Right ventricle myocardium inferior (tissue), 1 donor: Measurements from ENCODE around the gene PLOD1. TPM values are rescaled to one million over a fixed set of nuclear protein-coding genes. Genes with fewer than 3 reads are reported as not detected.
"Not testable (repeated sequence)": the region's sequence is repeated elsewhere in the genome, so short reads cannot be mapped to it uniquely, and the experiment has no call there.

Source experiments
- ATAC-seq: fragments of 200-7000 bp; cut with Tn5 transposase; one replicate; pipeline ENCODE4 v1.9.1; 2020; ENCODE audit warnings: mild to moderate bottlenecking, moderate library complexity
- DNase-seq: peaks from one replicate; pipeline ENCODE4 v3.0.0; 2021; ENCODE audit errors: missing footprints
- intact Hi-C: fragments of 100-400 bp; cut with DNase I; formaldehyde crosslinking; loops from one replicate; pipeline ENCODE4 v1.11.0; 2022
- total RNA-seq: library from RNA; stranded (reverse); fragmentation: NEBNext Ultra II Directional; extraction: Animal tissue kit (Norgen Biotek cat#: 25700); gene quantifications from one replicate; pipeline ENCODE4 v1.2.1, GENCODE V29; 2021
- donor health status: DM: no; HTN: yes; CAD: no; lungs with severe emphysema.

PLOD1 gene
- total RNA-seq, 1 donor from 2014 or later, result 70.4 TPM

DNA sequence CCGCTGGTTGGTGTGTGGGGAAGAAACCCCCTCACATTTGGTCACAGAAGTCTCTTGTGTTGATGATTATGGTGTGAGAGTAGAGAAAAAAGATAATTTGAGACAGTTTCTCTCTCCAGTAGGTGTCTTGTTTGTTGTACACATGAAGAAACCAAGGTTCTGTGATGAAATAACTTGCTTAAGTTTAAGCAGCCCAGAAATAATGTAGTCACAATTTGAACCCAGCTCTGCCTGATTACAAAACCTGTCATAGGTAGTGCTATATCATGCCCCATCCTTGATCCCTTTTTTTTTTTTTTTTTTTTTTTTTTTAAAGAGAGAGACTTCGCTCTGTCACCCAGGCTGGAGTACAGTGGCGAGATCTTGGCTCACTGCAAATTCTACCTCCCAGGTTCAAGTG is 50.7 kb downstream of the PLOD1 start:
- intact Hi-C loops, result no loop called here
- ATAC-seq, result no peak

DNA sequence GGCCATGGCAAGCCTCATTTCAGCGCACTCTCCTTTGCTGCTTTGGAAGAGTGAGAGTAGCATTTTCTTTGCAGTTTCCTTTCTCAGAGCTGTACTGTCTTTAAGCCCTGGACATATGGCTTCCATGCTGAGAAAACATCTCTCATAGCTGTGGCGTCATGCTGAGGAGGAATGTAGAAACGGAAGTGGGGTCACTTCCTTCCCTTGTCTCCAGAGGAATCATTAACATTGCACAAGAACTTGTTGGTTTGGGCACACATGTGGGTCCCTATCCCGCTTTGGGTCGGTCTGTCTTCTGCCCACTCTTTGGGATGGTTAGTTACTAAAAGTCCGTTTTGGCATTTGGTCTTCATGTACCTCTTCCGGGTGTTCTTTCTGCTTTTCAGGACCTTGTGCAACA is 51.3 kb downstream of the PLOD1 start:
- no peak for DNase-seq
- intact Hi-C loops, result no loop called here
- no peak for ATAC-seq

More for the DNA sequence above, 50.7 kb downstream of the PLOD1 start:
- DNase-seq, result no peak

DNA sequence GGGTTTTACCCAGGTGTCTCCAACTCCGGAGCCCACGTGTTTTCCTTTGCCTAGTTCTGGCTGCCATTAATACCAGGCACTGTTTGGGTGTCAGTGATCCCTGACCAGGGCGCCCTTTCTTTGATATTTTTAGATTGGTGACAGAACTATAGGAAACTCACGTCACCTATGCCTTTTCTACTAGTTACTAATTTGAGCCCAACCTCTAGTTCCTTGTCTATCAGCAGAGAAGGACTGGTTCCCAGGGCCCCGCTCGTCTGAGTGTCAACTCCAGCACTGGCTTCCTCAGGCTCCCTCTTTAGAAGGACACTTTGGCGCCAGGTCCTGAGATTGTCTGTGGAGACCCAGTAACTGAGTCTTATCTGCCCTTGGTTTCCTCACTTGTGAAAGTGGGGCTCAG is 55.2 kb downstream of the PLOD1 start:
- DNase-seq (no peak), ATAC-seq (peak; percentile 32)
- intact Hi-C loops, result no loop called here

DNA sequence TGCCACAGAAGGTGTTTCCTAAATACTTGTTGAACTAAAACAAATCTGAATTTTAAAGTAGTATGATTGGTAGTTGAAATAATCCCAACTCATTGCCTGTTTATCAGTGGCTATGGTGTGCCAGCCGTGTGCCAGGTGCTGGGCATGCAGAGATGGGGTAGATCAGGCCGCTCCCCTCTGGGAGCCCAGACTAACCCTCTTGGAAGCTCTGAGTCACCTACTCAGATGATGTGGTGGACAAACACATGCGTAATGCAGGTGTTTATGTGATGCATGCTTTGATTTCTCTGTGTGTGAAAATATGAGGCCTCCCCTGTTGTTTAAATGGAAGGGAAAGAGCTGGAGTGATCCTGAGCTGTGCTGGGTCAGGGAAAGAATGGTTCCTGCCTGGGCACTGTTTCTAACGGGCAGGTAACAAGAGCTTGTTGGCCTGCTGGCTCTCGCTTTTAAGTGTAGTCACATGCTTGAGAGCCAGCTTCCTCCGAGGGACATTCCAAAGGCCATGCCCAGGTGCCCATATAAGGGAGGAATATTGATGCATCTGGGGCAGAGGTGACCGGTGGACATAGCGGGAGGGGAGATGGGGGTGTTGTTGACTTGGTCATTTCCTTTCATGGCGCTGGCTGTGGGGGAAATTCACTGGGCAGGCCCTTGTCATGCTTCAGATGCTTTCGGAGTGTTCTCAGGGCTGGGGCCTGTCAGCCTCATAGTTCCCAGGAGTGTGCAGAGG is 56.0 kb downstream of the PLOD1 start:
- DNase-seq, result no peak
- intact Hi-C loops, result no loop called here
- peak; percentile 90 for ATAC-seq

DNA sequence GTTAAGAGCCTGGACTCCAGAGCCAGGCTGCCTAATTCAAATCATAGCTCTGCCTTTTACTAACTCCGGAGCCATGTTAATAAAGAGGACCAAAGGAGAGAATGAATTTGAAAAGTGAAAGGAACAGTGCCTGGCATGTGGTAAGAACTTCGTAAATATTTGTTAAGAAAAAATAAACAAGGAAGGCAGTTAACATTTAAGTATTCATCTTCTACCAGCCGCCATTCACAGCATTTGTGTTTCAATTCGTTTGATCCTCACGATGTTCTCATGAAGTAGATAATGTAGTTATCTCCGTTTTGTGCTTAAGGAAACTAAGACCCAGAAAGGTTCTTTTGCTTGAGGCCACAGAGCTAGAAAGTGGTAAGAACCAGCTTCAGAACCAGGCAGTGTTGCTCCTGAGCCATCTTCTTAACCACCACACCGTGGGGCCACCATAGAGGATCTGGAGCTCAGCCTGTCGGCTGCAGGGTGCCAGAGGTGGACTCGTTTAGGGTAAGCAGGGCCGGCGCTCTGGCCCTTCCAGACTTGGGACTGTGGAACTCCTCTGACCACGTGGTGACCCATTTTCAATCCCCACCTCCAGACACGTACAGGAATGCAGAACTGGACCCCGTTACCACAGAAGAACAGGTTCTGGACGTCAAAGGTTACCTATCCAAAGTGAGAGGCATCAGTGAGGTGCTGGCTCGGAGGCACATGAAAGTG is 57.6 kb downstream of the PLOD1 start:
- DNase-seq, result no peak
- ATAC-seq, result no peak
- intact Hi-C loops, result no loop called here

DNA sequence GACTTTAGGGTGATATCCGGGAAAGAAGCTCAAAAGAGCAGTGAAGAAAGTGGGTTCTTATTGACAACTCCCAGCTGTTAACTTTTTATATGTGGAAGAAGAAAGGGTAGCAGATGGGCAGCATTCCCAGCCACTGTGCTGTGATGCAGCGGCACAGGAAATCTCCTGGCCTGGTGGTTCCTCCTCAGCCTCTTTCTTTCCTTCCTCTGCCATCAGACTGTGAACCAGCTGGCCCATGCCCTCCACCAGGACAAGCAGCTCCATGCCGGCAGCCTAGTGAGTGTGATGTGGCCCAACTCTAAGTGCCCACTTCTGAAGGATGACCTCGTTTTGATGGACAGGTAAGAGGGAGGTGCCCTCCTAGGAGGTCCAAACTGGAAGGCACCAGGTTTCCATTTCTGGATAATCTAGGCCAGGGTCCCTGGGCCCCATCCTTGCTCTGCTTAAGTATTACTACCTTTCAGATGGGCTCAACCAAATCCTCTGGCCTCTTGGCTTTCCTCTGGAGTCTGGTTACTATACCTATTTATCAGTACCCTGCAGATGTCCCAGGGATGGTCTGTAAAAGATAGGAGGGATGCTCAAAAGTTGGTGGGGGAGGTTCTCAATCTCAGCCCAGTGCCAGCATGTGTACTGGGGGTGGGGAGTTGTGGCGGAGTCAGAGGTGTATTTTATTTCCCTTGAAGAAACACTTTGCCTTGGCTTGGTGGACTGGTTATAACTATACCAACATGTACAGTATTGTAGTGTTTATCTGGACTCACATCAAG is 62.7 kb downstream of the PLOD1 start:
- DNase-seq (no peak), ATAC-seq (no peak)
- intact Hi-C loops, result no loop called here

DNA sequence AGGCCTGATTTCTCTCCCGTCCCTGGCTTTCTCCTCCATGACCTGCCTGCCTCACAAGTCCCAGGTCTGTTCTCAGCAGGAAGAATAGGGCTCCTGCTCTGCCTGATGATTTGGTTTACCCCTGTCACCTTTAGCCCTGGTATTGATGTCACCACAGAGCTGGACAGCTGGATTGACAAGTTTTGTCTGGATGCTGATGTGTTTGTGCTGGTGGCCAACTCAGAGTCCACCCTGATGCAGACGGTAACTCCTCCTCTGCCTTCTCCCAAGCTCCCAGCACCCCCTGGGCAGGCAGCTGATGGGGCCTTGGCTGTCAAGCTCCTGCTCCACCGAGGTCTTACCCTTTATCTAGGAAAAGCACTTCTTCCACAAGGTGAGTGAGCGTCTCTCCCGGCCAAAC is 64.1 kb downstream of the PLOD1 start:
- no peak for ATAC-seq
- intact Hi-C loops, result no loop called here
- DNase-seq, result no peak

DNA sequence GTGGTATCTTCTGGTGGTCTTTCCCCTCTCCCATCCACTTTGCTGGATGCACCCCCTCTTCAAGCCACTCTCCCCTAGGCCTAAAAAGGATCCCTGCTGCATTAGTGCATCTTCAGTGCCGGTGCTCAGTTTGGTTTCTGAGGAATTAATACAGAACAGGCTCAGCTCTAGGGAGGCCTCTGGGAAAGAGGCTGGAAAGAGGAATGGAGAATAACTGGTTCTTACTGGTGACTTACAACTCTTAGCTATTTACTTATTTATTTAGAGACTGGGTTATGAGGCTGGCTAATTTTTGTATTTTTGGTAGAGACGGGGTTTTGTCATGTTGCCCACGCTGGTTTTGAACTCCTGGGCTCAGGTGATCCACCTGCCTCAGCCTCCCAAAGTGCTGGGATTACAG is 64.7 kb downstream of the PLOD1 start:
- DNase-seq (no peak), ATAC-seq (no peak)
- intact Hi-C loops, result no loop called here

DNA sequence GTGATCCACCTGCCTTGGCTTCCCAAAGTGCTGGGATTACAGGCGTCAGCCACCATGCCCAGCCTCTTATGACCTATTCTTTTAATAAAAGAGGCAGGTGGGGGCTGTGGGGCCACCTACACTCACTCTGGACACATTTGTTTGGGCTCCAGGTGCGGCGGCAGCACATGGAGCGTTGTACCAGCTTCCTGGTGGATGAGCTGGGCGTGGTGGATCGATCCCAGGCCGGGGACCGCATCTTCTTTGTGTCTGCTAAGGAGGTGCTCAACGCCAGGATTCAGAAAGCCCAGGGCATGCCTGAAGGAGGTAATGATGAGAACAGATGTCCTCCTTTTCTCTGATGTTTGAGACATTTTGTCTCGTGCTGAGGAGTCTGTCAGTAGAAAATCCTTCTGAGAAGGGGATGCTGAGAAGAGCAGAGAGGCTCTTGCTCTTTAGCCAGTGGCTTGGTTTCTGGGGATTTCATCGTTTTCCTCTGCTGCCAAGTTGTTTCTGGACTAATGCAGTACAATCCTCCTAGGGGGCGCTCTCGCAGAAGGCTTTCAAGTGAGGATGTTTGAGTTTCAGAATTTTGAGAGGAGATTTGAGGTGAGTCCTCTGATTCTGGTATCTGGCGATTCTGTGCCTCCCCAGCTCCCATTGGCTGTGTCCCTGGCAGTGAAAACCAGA is 66.9 kb downstream of the PLOD1 start:
- DNase-seq, result no peak
- no peak for ATAC-seq
- intact Hi-C loops, result no loop called here

DNA sequence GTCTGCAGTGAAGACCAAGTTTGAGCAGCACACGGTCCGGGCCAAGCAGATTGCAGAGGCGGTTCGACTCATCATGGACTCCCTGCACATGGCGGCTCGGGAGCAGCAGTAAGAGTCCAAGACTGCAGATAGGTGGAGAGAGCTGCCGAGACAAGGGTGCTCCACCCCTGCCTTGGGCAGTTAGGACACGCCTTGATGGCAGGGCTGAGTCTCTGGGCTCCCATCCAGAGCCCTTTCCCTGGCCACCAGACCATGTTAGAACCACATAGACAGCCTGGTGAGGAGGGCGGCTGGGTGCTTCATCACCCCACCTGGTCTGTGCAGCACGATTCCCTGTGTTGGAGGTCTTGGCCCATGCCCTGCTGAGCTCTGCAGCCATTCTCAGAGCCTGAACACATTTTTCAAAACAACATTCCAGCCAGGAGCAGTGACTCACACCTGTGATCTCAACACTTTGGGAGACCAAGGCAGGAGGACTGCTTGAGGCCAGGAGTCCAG is 67.5 kb downstream of the PLOD1 start:
- ATAC-seq (peak; percentile 88), DNase-seq (no peak)
- intact Hi-C loops, result no loop called here

DNA sequence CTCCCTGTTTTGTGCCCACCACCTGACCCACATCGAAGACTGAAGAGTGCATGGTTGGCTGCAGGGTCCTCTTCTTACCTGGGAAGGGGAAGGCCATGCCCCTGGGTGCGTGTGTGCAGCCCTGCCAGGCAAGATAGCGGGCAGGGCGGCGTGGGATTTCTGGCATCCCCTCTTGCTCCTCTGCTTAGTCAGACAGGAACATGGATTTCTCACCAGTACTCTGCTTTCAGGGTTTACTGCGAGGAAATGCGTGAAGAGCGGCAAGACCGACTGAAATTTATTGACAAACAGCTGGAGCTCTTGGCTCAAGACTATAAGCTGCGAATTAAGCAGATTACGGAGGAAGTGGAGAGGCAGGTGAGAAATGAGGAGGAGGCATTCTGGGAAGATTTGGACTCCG is 69.2 kb downstream of the PLOD1 start:
- no peak for ATAC-seq
- intact Hi-C loops, result no loop called here
- no peak for DNase-seq

DNA sequence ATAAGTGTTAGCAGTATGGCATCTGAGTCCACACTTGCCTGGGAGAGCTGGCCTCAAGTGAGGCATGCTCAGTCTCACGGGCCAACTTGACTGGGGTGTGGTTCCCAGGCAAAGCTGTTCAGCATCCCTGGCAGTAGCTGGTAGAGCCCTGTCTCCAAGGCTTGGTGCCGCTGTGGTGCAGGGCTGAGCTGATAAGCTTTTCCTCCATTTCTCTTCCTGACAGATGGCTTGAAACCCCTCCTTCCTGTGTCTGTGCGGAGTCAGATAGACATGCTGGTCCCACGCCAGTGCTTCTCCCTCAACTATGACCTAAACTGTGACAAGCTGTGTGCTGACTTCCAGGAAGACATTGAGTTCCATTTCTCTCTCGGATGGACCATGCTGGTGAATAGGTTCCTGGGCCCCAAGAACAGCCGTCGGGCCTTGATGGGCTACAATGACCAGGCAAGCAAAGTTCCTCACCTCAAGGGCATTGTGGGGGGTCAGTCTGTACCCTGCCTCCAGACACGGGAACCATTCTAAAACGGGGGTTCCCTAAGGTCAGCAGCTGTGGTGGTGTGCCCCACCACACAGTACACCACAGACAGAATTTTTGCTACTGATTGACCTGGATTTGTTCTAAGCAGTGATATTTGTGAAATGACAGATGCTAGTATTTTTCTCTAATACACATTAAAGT is 71.1 kb downstream of the PLOD1 start:
- no peak for ATAC-seq
- DNase-seq, result no peak
- intact Hi-C loops, result no loop called here

DNA sequence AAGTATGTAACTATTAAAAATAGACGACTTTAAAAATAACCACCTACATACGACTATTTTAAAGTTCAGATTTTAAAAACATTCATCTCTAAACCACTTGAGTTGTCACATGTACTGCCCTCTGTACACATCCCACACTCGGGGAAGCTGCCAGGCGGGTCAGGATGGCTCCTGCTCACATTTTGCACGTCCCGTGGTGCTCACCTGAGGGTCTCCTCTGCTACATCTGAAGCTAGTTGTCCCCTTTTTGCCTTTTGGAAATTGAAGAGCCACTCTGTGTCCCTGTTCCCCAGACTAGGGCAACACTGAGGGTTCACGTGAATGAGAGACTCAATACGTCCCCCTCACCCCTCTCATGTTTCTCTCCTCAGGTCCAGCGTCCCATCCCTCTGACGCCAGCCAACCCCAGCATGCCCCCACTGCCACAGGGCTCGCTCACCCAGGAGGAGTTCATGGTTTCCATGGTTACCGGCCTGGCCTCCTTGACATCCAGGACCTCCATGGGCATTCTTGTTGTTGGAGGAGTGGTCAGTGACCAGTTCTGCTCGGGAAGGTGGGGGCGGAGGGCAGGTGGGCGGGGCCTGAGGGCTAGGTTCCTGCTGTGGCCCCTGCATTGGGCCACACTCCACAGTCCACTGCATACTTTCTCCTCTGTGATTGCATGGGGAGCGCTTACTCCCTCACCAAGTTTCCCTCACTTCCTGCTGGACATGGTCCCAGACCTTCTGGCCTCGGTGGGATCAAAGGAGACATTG is 71.8 kb downstream of the PLOD1 start:
- ATAC-seq (no peak), DNase-seq (no peak)
- intact Hi-C loops, result no loop called here

DNA sequence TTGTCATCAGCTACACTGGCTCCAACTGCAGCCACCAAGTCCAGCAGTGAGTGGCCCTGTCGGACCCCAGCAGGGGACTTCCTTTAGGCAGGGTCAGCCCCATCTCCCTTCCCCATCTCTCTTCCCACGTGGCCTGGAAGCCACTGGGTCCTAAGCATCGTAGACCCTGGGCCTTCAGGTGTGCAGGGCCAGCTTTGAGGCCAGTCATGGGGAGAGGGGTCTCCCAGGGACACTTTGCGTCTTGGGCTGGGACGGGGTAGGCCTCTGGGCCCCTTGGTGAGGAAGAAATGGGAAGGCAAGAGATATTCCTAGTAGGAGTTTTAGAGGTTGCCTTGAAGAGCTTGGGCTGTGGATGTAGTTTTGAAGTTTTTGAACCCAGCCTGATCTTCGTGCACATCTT is 72.7 kb downstream of the PLOD1 start:
- ATAC-seq (no peak), DNase-seq (no peak)
- intact Hi-C loops, result no loop called here

DNA sequence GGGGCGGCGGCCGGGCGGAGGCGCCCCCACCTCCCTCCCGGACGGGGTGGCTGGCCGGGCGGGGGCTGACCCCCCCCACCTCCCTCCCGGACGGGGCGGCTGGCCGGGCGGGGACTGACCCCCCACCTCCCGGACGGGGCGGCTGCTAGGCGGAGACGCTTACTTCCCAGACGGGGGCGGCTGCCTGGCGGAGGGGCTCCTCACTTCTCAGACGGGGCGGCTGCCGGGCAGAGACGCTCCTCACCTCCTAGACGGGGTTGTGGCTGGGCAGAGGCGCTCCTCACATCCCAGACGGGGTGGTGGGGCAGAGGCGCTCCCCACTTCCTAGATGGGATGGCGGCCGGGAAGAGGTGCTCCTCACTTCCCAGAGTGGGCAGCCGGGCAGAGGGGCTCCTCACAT is 73.8 kb downstream of the PLOD1 start:
- DNase-seq, ATAC-seq, intact Hi-C loops: not testable (repeated sequence)

DNA sequence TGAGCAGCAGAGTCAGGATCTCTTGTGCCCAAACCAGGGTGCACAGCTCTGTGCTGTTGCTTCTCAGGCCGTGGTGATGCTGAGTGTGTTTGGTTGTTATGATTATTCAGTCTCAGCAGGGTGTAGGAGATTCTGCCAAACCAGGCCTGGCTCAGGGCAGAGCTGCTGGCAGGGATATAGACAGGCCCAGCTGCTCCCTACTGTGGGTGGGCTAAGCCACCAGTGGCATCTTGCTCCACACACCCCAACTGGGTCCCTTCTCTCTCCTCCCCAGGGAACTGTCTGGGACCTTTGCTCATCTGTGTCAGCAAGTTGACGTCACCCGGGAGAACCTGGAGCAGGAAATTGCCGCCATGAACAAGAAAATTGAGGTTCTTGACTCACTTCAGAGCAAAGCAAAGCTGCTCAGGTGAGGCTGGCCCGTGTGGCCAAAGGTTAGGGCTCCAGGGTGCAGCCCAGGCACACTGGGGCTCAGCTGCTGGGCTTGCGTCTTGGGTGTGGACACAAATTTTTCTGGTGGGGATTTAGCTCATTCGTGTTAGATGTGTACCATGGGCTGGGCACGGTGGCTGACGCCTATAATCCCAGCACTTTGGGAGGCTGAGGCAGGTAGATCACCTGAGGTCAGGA is 74.9 kb downstream of the PLOD1 start:
- ATAC-seq (no peak), DNase-seq (no peak)
- intact Hi-C loops, result no loop called here

DNA sequence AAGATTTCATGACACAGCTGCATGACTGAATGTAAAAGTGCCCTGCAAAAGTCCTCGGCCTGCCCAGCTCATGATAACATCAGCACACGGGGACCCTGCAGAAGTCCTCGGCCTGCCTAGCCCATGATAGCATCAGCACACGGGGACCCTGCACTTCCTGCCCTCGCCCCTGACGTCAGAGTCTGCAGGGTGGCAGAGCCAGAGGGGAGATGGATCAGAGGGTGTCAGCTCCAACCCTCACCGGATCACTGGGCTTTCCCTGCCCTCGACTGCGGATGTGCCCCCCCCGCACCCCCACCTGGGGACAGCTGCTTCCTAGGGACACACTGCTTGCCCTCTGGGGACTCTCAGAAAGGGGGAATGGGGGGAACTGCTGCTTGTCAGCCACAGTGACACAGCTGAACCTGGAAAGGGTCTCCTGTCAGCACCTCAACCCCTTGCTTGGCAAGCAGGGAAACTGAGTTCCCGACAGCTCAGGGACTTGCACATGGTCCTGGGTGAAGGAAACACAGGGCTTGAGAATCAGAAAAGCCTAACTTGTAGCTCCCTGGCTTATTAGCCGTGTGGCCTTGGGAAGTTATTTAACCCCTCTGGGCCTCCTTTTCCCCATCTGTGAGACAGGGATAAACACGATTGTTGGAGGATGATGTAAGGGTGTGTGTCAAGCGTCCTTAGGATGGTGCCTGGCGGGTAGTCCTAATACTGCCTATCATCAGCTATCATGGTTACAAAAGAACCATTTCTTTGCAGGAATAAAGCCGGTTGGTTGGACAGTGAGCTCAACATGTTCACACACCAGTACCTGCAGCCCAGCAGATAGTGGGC is 76.4 kb downstream of the PLOD1 start:
- ATAC-seq (no peak), DNase-seq (no peak)
- intact Hi-C loops, result no loop called here
